Right cardiac atrium (tissue), 5 donors: ENCODE measurements around the gene HK2. TPM values are rescaled to one million over a fixed set of nuclear protein-coding genes. Genes with fewer than 3 reads are reported as not detected.
A peak's percentile ranks its signal among the peaks of the same experiment; 100 is the strongest.

Source experiments
- ATAC-seq, 2 donors: fragments of 200-7000 bp; cut with Tn5 transposase; one replicate each; pipeline versions ENCODE4 v1.8.0 to v1.9.1; 2020; ENCODE audit warnings: moderate library complexity in 2 of 2, mild to moderate bottlenecking in 1 of 2
- DNase-seq, 3 donors: peaks; one replicate each; pipeline ENCODE4 v3.0.0-alpha.2; 2020
- H3K27ac ChIP-seq: one replicate; pipeline ENCODE4 v1.5.1; 2013; ENCODE audit warnings: mild to moderate bottlenecking, low read length, control low read depth, moderate library complexity
- H3K27me3 ChIP-seq: one replicate; pipeline ENCODE4 v1.6.1; 2013; ENCODE audit not compliant: control insufficient read depth, insufficient read depth
- H3K4me1 ChIP-seq: one replicate; pipeline ENCODE4 v1.6.1; 2013; ENCODE audit warnings: low read length; ENCODE audit not compliant: control insufficient read depth, insufficient read depth
- H3K4me3 ChIP-seq: one replicate; pipeline ENCODE4 v1.5.1; 2013; ENCODE audit warnings: low read length, control low read depth
- H3K9me3 ChIP-seq: one replicate; pipeline ENCODE4 v1.6.1; 2013; ENCODE audit warnings: low read length; ENCODE audit not compliant: control insufficient read depth
- WGBS: extraction: QIAGEN DNeasy Blood & Tissue Kit; methylation state at CpG from one replicate; pipeline ENCODE4 v1.1.7; 2013; 5-methylcytosine and 5-hydroxymethylcytosine counted together
- intact Hi-C, 4 donors: fragments of 100-400 bp; cut with DNase I; formaldehyde crosslinking; loops; one replicate each; pipeline versions ENCODE4 v1.11.0 to v1.14.0; 2022 to 2023
- polyA plus RNA-seq: library from polyadenylated mRNA; stranded (reverse); fragments of 200-250 nt; gene quantifications from one replicate; pipeline ENCODE4 v1.2.3, GENCODE V29; 2013
- total RNA-seq, 4 donors: library from RNA; stranded (reverse); fragmentation: NEBNext Ultra II Directional; extraction: Animal tissue kit (Norgen Biotek cat#: 25700); gene quantifications; one replicate each; pipeline ENCODE4 v1.2.1, GENCODE V29; 2021
- donor health status: healthy with polysubstance abuse.
- donor health status: DM: no; HTN: yes; CAD: no.
- donor health status: DM: no; HTN: no; CAD: no.
- donor health status: DM: no; HTN: yes; CAD: no; lungs with severe emphysema.
- donor health status: DM: yes; HTN: yes; CAD: no.

The HK2 gene
- total and polyA plus RNA-seq, 5 donors: 2.0 to 6.0 (median 2.9) TPM

DNA sequence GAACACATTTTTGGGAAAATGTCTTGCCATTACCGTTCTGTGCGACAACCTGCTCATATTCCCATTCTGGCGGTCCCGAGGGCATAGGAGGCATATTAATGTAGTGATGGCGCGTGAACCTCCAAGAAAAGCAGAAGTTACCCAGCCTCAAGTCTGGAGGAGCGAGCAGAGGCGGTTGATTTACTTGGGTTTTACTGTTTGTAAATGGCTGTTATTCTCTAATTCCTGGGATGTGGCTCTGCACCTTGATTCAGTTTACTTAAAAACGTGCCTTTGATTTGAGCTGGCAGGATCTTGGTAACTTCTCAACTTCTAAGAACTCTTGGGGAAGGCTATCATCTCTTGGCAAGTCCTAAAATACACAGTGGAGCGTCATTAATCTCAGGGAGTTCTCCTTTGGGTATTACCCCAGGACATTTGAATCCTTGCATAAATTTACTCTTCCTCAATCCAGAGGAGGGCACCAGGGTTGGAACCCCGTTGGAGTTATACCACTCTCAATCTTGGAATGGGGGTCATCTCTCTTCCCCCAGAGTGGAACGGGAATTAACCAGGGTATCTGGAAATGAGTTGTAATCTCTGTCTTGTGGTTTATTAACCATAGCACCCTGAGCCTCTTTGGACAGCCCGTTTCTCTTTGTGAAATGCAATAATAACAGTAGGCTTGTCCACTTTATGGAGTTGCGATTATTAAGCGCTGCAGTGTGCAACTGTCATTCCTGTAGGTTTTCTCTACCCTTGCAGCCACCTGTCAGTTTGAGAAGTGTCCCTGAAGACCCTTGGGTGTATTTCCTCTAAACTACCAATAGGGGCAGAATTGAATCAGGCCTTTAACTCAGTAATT, 2.1 kb downstream of the HK2 start:
- WGBS: 22% methylated on average over 15 of the region's 15 CpGs
- peak overlapping the region; percentile 54 for H3K4me3 ChIP-seq
- H3K27me3 ChIP-seq: no peaks in the 10 kb centered on the region
- H3K4me1 ChIP-seq: peaks cover 3% of the 10 kb centered on the region
- DNase-seq (no peak), ATAC-seq (no peak)
- no peaks in the 10 kb centered on the region for H3K9me3 ChIP-seq
- intact Hi-C loops: no loop called here
- H3K27ac ChIP-seq: no peak overlapping the region

DNA sequence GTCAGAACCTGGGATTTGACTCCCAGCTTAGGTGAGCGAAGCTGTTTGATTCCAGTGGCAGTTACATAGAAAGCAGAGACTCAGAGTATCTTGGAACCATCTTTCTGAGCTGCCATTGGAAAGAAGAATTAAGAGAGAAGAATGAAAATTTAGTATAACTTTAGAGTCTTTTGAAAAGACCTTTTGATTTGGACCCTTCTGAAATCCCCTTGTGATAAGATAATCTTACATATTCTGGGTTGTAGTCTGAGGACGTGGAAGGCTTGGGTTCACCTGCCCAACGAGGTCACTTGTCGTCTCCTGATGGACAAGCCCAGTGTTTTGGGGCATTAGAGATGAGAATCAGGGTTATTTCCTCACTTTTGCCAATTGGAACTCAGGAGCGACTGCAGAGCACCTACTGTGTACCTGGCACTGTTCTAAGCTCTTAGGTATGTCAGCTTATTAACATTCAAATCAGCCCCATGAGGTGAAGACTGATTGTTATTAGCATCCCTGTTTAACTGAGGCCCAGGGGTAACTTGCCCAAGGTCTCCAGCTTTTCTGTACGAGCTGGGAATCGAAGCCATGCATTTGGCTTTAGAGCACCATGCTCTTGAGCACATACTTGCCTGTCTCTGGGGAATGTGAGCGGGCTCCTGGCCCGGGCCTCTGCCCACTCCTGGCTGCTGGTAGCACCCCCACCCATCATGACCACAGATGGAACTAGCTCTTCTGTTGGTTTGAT, 2.9 kb downstream of the HK2 start:
- DNase-seq: no peak
- no peak overlapping the region for H3K27ac ChIP-seq
- intact Hi-C loops: no loop called here
- ATAC-seq: no peak
- 64% methylated on average over 9 of the region's 9 CpGs for WGBS
- no peaks in the 10 kb centered on the region for H3K9me3 ChIP-seq
- peaks cover 3% of the 10 kb centered on the region for H3K4me1 ChIP-seq
- no peaks in the 10 kb centered on the region for H3K27me3 ChIP-seq
- no peak overlapping the region for H3K4me3 ChIP-seq

DNA sequence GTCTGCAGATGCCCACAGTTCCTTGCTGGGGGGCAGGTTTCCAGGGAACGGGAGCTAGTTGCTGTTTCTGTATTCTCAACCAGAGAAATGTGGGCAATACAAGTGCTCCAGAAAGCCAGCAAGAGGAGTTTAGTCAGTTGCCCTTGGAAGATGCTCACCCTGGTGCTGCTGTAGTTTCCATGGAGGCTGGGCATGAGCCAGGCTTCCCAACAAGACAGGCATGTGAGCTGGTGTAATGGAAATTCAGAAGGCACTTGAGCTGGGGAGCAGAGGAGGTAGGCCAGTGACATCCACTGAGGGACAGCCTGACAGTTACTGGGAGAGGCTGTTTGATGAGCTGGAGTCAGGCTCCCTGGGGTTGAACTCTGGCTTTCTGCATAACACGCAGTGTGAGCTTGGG, 7.7 kb downstream of the HK2 start:
- peak overlapping the region; percentile 22 for H3K27ac ChIP-seq
- WGBS: 86% methylated on average over 2 of the region's 2 CpGs
- no peaks in the 10 kb centered on the region for H3K9me3 ChIP-seq
- H3K27me3 ChIP-seq: no peaks in the 10 kb centered on the region
- intact Hi-C loops: no loop called here
- ATAC-seq (no peak), DNase-seq (no peak)
- H3K4me3 ChIP-seq: no peak overlapping the region
- peaks cover 12% of the 10 kb centered on the region for H3K4me1 ChIP-seq

DNA sequence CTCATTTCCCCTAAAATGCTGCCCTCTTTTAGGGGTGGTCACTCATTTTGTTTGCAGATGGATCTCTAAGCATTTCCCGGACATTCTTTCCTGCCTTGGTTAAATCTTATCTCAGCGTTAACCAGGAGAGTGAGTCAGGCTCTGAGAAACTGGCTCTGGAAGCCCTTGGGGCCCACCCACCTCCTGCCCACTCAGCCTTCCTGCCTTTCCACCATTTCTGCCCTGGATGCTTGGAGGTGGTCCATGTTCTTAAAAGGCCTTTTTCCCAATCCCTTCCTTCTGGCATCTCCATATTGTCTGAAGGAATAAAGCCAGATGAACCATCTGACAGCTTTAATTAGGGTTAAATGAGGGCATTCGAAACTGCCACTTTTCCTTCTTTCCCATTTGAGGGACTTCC, 9.5 kb downstream of the HK2 start:
- no peak for DNase-seq
- Histone ChIP-seq H3K9me3 (no peaks in the 10 kb centered on the region), H3K27ac (no peak overlapping the region), H3K4me3 (no peak overlapping the region), H3K4me1 (peaks cover 12% of the 10 kb centered on the region), H3K27me3 (no peaks in the 10 kb centered on the region)
- 47% methylated on average over 3 of the region's 3 CpGs for WGBS
- peak in 1 of 2 donors; percentile 56 for ATAC-seq
- intact Hi-C loops: no loop called here

DNA sequence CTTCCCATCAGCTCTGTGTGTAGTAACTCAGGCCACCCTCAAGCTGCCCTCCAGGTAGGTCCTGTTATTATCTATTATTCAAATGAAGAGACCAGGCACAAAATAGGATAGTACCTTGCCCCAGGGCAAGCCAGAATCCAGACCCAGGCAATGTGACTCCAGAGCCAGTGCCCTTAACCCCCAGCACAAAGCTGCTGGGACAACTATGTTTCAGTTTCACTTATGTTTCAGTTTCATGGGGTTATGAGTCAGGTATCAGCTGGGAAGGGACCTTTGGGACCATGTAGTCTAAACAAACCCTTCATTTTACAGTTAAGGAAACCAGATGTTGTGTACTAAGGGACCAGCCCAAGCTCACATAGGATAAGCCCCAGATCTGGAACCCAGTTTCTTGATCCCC, 10.0 kb downstream of the HK2 start:
- no peaks in the 10 kb centered on the region for H3K9me3 ChIP-seq
- no peaks in the 10 kb centered on the region for H3K27me3 ChIP-seq
- peak; percentile 6 to 44 for ATAC-seq
- no peak overlapping the region for H3K27ac ChIP-seq
- peaks cover 12% of the 10 kb centered on the region for H3K4me1 ChIP-seq
- DNase-seq: no peak
- intact Hi-C loops: no loop called here
- no peak overlapping the region for H3K4me3 ChIP-seq

DNA sequence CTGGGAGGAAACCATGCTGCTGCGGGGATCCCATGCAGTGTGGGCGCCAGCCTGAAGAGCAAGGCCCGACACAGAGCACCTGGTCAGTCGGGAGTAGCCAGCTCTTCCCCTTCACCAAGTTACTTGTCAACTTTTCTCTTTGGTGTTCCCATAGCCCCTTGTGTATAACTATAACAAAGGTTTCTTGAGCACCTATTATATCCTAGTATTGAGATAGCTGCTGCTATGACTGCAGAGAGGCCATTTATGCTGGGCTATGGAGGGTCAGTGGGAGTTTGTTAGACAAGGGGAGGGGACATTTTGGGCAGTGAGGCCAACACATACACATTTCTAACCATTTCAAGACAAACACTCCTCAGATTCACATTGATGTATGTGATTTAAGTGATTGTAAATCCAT, 10.8 kb downstream of the HK2 start:
- intact Hi-C loops: no loop called here
- 99% methylated on average over 4 of the region's 4 CpGs for WGBS

DNA sequence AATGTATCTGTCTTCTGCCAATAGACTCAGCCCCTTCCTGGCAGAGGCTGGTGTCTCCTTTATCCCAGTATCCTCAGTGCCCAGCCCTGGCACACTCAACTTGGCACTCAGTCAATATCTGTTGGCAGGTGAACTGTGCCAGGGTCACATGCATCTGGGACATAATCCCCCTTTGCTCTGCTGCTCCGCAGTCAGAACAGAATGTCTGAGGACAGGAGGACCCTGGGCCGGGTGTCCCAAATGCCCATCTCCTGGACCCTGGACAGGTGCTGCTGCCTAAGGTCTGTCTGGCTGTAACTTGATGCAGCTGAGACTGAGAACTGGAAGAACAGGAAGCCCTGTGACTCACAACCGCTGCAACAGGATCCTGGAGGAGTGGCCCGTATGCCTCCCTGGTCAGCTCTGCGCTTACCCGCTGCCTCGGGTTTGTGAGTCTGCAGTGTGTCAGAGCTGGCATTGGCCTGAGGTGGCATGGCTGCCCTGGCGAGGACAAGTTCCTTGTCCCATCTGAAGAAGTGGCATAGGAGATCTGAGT, 11.4 kb downstream of the HK2 start:
- Histone ChIP-seq H3K4me1 (peaks cover 15% of the 10 kb centered on the region), H3K9me3 (no peaks in the 10 kb centered on the region), H3K27ac (peak overlapping the region; percentile 84), H3K4me3 (no peak overlapping the region), H3K27me3 (no peaks in the 10 kb centered on the region)
- peak; percentile 73 to 85 (median 83) for DNase-seq
- intact Hi-C loops: no loop called here
- WGBS: 38% methylated on average over 8 of the region's 8 CpGs
- peak; percentile 88 to 91 for ATAC-seq

More for the DNA sequence above, 10.8 kb downstream of the HK2 start:
- H3K27ac ChIP-seq: no peak overlapping the region
- ATAC-seq: no peak
- H3K4me3 ChIP-seq: no peak overlapping the region
- no peaks in the 10 kb centered on the region for H3K9me3 ChIP-seq
- H3K4me1 ChIP-seq: peaks cover 15% of the 10 kb centered on the region
- no peaks in the 10 kb centered on the region for H3K27me3 ChIP-seq
- no peak for DNase-seq

DNA sequence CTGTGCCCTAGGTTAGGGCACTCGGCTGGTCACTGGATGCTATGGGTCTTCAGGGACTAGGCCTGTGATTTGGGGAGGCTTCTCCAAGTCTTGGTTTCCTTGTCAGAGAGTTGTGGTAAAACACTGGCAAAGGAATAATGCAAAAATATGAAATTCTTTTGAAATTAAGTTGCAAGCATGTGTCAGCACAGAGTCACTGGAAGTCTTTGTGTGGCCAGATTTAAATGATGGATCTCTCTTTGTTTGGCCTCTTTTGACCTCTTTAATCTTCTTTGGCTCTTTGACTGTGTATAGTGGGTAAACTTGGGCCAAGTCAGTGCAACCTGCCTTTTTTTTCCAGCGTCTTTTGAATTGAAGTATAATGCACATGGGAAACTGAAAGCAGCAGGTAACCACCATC, 12.1 kb downstream of the HK2 start:
- Histone ChIP-seq H3K4me3 (no peak overlapping the region), H3K9me3 (no peaks in the 10 kb centered on the region), H3K27ac (peak overlapping the region; percentile 84), H3K4me1 (peaks cover 15% of the 10 kb centered on the region), H3K27me3 (no peaks in the 10 kb centered on the region)
- DNase-seq: no peak
- 82% methylated on average over 2 of the region's 2 CpGs for WGBS
- ATAC-seq: no peak
- intact Hi-C loops: no loop called here

DNA sequence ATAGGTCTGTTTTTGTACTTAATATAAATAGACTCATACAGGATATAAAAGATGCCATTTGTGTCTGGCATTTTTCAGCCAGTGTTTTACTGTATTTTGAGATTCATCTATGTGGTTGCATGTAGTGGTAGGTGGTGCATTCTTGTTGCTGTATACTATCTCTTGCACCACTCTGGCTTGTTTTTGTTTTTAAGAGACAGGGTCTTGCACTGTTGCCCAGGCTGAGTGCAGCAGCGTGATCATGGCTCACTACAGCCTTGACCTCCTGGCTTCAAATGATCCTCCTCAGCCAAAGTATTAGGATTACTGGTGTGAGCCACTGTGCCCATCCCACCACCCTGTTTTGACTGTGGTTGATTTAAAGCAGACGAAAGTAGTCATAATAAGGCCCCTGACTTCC, 12.6 kb downstream of the HK2 start:
- DNase-seq (no peak), ATAC-seq (no peak)
- H3K27me3 ChIP-seq: no peaks in the 10 kb centered on the region
- 90% methylated on average over 2 of the region's 2 CpGs for WGBS
- intact Hi-C loops: no loop called here
- no peak overlapping the region for H3K4me3 ChIP-seq
- peaks cover 15% of the 10 kb centered on the region for H3K4me1 ChIP-seq
- no peaks in the 10 kb centered on the region for H3K9me3 ChIP-seq
- no peak overlapping the region for H3K27ac ChIP-seq

DNA sequence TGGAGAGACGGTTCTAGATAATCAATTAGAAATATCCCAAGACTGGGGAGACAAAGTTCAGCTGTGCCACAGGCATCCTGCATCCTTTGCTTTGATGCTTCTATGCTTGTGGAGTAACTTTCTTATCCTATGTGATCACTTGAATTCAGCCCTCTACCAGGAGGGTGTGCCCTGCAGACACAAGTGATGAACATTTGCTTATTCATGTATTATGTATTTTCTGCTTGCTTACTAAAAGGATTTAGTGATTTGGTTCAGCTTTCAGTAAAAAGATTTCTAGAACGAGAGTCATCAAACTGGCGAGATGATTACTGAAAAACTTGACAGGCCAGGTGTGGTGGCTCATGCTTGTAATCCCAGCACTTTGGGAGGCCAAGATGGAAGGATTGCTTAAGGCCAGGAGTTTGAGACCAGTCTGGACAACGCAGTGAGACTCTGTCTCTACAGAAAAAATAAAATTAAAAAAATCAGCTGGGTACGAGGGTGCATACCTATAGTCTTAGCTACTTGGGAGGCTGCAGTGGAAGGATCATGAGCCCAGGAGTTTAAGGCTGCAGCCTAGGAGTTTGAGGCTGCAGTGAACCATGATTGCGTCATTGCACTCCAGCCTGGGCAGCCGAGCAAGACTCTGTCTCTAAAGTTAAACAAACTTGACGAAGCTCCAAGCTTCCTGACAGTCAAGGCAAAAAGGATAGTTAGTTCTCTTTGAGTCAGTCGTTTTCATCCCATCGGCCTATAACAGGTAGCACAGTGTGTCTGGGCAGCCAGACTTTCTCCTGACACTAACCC, 13.3 kb downstream of the HK2 start:
- WGBS: 85% methylated on average over 10 of the region's 10 CpGs
- intact Hi-C loops: no loop called here
- H3K27ac ChIP-seq: no peak overlapping the region
- H3K27me3 ChIP-seq: no peaks in the 10 kb centered on the region
- H3K4me3 ChIP-seq: no peak overlapping the region
- no peaks in the 10 kb centered on the region for H3K9me3 ChIP-seq
- DNase-seq: no peak
- no peak for ATAC-seq
- peaks cover 15% of the 10 kb centered on the region for H3K4me1 ChIP-seq
